Stimulated activated naive CD8-positive, alpha-beta T cell treated with anti-CD3 and anti-CD28 coated beads, Interleukin-15, amount 100 ng/mL, for 72 hours (primary cell): Measurements from ENCODE around the gene FHL1.
"Not testable (repeated sequence)": the region's sequence is repeated elsewhere in the genome, so short reads cannot be mapped to it uniquely, and the experiment has no call there.

Source experiments
- ATAC-seq: fragments of 150-1000 bp; cut with Tn5 transposase; 2 replicates; pipeline ENCODE4 v1.10.0; 2021; ENCODE audit warnings: mild to moderate bottlenecking, moderate library complexity
- DNase-seq, 2 donors: peaks; one replicate each; pipeline ENCODE4 v3.0.0; 2021 to 2022
- H3K27ac Mint-ChIP-seq, 2 donors: one replicate each; pipeline ENCODE4 v1.8.0; 2022; ENCODE audit warnings: mild to moderate bottlenecking in 2 of 2, mixed read lengths in 2 of 2, moderate library complexity in 2 of 2
- H3K27me3 Mint-ChIP-seq: one replicate; pipeline ENCODE4 v1.8.0; 2022; ENCODE audit warnings: mixed read lengths
- H3K4me1 Mint-ChIP-seq: one replicate; pipeline ENCODE4 v1.8.0; 2022; ENCODE audit warnings: mild to moderate bottlenecking, mixed read lengths
- H3K4me3 Mint-ChIP-seq, 2 donors: one replicate each; pipeline ENCODE4 v1.8.0; 2022; ENCODE audit warnings: mild to moderate bottlenecking in 2 of 2, mixed read lengths in 2 of 2, moderate library complexity in 1 of 2
- H3K9me3 Mint-ChIP-seq, 2 donors: one replicate each; pipeline ENCODE4 v1.8.0; 2022; ENCODE audit warnings: mixed read lengths in 2 of 2

Gene FHL1

DNA sequence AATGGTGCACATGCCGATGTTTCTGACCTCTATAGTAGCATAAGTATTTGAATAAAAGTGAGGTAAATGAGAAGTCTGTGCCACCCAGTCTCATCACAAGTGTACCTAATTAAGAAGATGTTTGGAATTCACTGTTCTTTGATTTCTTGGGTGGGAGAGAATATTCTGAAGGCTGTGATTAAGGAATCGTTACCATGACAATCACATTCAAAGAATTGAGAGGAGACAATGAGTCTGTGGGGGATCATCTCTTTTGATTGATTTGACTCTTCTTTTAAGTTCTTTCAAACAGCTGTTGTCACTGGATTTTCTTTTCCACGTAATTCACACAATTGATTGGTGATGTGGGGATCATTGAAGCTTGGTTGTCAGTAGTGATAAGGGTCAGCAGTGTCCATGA, 18.1 kb downstream of the FHL1 start:
- Mint-ChIP-seq H3K9me3 (no peaks in the 10 kb centered on the region), H3K27ac (no peak overlapping the region), H3K27me3 (no peaks in the 10 kb centered on the region), H3K4me3 (no peak overlapping the region), H3K4me1 (no peaks in the 10 kb centered on the region)
- DNase-seq (no peak), ATAC-seq (no peak)

DNA sequence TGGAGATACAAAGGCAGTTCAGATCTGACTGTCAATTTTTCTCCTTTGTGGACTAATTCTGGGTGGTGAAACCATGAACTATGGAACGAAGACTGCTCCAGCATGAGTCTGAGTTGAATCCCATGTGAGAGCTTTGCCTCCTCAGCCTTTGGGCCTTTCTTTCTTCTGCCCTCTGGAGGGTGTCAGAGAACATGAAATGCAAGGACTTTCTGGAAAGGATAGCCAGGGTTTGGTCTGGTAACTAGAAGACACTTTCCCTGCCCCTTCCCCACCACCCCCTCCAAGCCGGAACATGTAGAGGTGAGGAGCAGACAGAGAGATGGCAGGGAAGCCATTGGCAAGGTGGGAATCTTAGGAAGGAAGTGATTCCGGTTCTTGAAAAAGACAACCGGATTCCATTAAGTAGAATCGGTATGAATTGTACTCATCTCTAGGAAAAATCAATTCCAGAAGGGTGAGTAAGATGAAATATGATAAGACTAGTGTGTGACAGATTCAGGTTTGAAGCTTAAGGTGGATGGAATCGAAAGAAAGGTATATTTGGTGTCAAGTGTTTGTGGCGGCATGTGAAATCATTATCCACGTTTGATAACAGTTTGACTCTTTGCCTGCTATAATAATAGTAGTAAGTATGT, 19.0 kb downstream of the FHL1 start:
- peak overlapping the region in 1 of 2 donors; percentile 30 for H3K27ac Mint-ChIP-seq
- no peak for DNase-seq
- H3K27me3 Mint-ChIP-seq = no peaks in the 10 kb centered on the region
- no peak for ATAC-seq
- no peak overlapping the region for H3K4me3 Mint-ChIP-seq
- no peaks in the 10 kb centered on the region for H3K9me3 Mint-ChIP-seq
- H3K4me1 Mint-ChIP-seq = no peaks in the 10 kb centered on the region

DNA sequence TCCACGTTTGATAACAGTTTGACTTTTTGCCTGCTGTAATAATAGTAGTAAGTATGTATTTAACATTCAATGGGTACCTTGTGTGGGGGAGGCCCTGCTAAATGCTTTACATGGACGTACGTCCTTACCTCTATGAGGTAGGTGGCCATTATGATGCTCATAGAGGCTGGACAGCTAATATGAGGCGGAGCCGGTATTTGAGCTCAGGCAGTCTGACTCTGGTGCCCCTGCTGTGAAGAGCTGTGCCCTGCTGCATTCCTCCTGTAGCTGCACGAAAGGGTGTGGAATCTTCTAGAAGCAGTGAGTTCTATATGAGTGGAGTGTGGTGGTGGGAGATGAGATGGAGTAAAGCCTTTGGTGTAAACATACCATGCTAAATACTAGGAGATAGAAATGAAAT, 20.7 kb downstream of the FHL1 start:
- H3K9me3 Mint-ChIP-seq, H3K4me3 Mint-ChIP-seq, ATAC-seq, H3K27ac Mint-ChIP-seq, DNase-seq, H3K4me1 Mint-ChIP-seq, H3K27me3 Mint-ChIP-seq: not testable (repeated sequence)

DNA sequence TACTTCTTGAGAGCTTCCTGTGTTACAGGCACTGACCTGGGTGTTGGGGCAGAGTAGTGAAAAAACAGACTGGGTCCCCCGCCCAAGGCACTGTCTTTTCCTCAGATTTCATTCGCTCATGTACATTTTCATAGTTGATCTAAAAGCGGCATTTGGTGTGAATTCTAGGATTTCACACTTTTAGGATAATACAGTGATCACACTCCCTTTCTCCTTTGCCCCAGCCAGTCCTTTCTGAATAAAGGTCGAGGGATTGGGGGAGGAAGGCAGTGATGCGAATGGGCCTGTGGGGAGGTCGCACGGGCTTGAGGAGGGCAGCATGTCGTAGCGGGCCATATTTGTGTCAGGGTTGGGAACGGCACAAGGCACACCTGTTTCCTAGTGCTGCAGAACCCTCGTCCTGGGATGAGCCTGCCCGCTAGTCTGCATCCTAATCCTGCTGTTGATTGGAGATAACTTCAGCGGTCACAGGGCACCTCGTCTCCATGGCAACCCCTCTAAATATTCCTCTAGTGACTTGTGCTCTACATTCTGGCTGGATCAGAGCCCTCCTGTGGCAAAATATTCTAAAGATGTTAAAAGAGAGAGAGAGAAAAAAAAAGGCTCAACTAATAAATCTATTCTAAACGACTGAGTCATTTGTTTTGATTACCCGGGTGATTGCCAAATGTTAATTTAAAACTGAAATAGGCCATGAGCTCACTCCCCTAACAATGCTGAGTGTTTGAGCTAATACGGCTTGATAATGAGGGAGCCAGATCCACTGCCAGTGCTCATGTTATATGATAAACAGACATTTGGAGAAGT, 21.8 kb downstream of the FHL1 start:
- Mint-ChIP-seq H3K9me3 (no peaks in the 10 kb centered on the region), H3K27ac (no peak overlapping the region), H3K27me3 (no peaks in the 10 kb centered on the region), H3K4me1 (no peaks in the 10 kb centered on the region), H3K4me3 (no peak overlapping the region)
- no peak for ATAC-seq
- DNase-seq = no peak

DNA sequence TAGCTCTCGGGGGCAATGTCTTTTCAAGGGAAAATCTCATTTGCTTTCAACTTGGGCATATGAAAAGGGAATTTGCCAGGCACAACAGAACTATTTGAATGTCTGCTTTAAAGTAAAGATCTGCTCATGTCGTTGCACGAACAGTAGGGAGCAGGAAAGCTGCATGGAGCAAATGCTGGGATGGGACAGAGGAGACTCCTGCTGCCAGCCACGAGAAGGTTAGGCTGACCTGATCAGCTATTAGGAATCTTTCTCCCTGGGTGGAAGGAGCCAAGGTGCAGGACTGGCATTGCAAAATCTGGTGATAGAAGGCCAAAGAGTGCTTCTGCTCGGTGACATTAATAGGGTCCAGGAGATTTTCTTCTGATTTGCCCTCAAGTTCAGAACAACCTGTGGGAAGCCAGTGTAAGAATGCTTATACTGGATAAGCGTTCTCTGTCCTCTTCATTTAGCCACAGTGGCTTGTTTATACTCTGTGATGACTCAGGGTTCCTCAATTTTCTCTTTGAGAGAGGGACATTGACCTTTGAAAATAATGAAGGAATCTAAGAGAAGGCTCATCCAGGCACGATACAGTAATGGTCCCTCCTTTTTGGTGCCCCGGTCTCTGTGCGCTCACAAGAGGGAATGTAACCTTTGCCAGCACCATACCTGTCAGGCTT, 22.9 kb downstream of the FHL1 start:
- H3K9me3 Mint-ChIP-seq = no peaks in the 10 kb centered on the region
- no peak for ATAC-seq
- H3K4me1 Mint-ChIP-seq = no peaks in the 10 kb centered on the region
- peak overlapping the region in 1 of 2 donors; percentile 40 for H3K27ac Mint-ChIP-seq
- no peaks in the 10 kb centered on the region for H3K27me3 Mint-ChIP-seq
- DNase-seq = no peak
- H3K4me3 Mint-ChIP-seq = no peak overlapping the region

DNA sequence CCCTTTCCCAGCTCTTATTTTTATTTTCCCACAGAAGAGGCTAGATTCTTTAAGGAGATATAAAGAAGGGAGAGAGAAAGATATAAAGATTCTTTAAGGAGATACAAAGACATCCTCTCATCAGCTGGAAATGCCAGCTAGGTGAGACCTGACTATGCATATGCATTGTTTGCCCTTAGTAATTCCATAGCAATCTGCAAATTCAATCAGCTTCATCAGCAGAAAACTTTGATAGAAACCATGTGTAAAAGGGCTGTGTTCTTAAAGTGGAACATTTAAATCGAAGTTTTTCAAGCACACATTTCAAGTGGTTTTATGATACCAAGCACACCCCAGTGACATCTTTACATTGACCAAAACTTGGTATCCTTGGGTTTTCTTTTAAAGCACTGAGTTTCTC, 24.1 kb downstream of the FHL1 start:
- no peaks in the 10 kb centered on the region for H3K9me3 Mint-ChIP-seq
- H3K4me1 Mint-ChIP-seq = no peaks in the 10 kb centered on the region
- no peak overlapping the region for H3K4me3 Mint-ChIP-seq
- DNase-seq (no peak), ATAC-seq (no peak)
- H3K27me3 Mint-ChIP-seq = no peaks in the 10 kb centered on the region
- no peak overlapping the region for H3K27ac Mint-ChIP-seq

DNA sequence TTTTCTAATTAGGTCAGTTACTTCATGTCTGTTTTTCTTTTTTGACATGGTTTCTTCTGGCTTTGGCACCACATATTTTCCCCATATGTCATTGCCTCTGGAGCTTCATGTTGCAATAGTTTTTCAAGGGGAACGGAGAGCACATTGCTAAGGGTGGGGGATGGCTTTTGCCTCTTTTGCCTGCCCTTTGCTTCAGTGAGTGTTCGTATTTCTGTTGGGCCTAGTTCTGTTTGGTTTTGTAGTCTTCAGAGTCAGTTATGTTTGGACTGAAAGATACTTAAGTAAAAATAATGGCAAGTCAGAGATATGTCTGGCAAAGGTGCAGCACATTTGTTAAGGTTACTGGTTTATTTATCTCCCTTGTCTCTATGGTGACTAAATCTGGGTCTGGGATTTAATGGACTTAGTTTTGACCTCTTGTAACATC, 29.1 kb downstream of the FHL1 start:
- DNase-seq = no peak
- Mint-ChIP-seq H3K4me1 (no peaks in the 10 kb centered on the region), H3K4me3 (no peak overlapping the region)

DNA sequence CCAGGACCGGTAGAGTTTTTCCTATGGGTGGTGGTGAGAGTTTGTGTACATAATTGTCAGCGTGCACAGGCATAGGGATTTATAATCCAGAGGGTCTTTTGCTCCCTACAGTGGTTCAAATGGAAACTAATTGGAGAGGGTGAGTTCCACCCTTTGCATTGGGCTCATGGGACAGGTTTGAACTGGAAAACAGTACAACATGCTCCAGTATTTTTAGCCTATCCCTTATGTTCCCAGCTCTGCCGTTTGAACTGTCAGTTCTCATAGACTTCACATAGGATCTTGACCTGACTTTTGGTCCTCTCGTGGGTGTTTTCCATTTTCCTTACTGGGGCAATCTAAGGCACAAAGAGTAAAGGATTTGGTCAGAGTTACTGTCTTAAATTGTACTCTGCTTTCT, 31.8 kb downstream of the FHL1 start:
- Mint-ChIP-seq H3K27me3 (no peaks in the 10 kb centered on the region), H3K27ac (no peak overlapping the region), H3K4me1 (no peaks in the 10 kb centered on the region), H3K4me3 (no peak overlapping the region), H3K9me3 (no peaks in the 10 kb centered on the region)
- no peak for DNase-seq
- no peak for ATAC-seq

More for the DNA sequence above, 29.1 kb downstream of the FHL1 start:
- H3K9me3 Mint-ChIP-seq = no peaks in the 10 kb centered on the region
- no peak overlapping the region for H3K27ac Mint-ChIP-seq
- no peak for ATAC-seq
- H3K27me3 Mint-ChIP-seq = no peaks in the 10 kb centered on the region

DNA sequence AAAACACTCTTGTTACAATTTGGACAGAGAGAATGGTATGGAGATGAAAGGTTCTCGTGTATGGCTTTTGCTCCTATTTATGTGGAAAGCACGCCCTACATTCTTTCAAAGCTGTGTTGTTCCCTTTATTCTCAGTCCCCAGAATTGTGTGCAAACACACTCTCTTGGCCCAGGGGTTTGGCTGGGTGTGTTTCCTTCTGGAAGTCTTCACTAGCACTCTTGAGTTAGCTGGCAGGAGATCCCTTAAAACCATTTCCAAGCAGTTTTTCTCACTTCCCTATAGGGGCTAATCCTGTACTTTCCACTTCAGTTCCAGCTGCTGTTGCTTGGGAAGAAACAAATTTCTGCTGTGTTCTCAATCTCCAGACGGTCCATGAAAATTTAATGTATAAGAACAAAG, 35.1 kb downstream of the FHL1 start:
- no peak overlapping the region for H3K4me3 Mint-ChIP-seq

DNA sequence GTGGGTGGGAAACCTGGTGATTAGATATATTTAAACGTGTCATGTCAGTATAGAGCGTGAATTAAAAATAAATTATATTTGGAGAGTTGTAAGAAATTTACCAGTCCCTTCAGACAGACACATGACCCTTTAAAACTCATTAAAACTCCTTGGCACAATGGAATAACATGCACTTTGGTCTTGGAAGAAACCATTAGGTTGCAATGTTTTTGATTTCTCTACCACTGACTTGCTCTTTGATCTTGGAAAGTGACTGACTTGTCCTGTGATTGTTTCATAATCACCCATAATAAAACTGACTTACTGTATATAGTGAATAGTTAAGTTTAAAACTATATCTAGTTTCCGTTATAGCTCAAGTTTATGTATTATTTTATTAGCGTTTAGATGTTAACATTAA, 35.8 kb downstream of the FHL1 start:
- Mint-ChIP-seq H3K27me3 (no peaks in the 10 kb centered on the region), H3K9me3 (no peaks in the 10 kb centered on the region)
- DNase-seq = no peak

More for the DNA sequence above, 35.1 kb downstream of the FHL1 start:
- Mint-ChIP-seq H3K27ac (no peak overlapping the region), H3K9me3 (no peaks in the 10 kb centered on the region), H3K27me3 (no peaks in the 10 kb centered on the region), H3K4me1 (no peaks in the 10 kb centered on the region)
- no peak for ATAC-seq
- DNase-seq = no peak

DNA sequence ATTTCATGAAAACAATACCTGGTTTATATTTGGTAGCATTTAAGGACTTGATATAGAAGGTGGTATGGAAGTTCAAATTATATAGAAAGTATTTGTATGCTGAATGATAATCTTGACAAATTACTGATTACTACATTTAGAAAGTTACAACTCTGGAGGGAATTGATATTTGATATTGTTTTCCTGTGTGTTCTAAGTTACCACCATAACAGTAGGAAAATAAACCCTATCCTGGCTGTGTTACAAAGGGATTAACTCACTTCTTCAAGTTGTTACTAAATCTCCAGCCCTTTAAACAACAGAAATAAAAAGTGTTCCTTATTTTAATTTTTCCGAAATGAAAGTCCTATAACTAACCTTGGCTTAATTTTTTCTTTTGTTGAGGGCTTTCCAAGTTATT, 36.6 kb downstream of the FHL1 start:
- no peak for ATAC-seq
- Mint-ChIP-seq H3K27ac (no peak overlapping the region), H3K4me3 (no peak overlapping the region), H3K9me3 (no peaks in the 10 kb centered on the region), H3K4me1 (no peaks in the 10 kb centered on the region), H3K27me3 (no peaks in the 10 kb centered on the region)
- no peak for DNase-seq

More for the DNA sequence above, 35.8 kb downstream of the FHL1 start:
- Mint-ChIP-seq H3K27ac (no peak overlapping the region), H3K4me1 (no peaks in the 10 kb centered on the region), H3K4me3 (no peak overlapping the region)
- ATAC-seq = no peak

DNA sequence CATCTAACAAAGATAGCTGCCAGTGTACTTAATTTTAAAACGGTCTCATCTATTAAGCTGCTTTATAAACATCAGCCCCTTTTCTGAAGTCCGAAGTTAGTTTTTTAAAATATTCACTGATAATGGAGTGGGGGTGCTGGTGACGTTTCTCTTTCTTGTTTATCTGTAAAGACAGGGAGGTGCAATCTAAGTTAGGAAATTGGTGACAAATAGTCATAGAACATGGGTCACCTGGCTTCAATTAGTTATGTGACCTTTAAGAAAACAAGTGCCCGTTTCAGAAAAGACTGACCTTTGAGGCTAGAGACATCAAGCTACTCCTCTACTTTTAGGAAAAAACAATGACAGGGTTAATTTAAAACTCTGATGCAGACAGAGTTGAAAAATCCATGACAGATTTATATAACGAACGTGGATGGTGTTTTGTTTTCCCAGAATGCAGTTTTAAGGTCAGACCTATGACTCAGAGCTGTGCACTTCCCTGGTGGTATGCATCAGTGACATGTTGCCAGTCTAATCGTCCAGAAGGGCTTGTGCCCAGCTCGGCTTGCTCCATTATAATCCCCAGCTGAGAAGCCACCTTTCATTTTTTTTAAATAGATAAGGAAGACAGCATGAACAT, 38.2 kb downstream of the FHL1 start:
- Mint-ChIP-seq H3K9me3 (no peaks in the 10 kb centered on the region), H3K27me3 (no peaks in the 10 kb centered on the region), H3K4me1 (no peaks in the 10 kb centered on the region), H3K27ac (no peak overlapping the region), H3K4me3 (no peak overlapping the region)
- no peak for DNase-seq
- ATAC-seq = no peak

DNA sequence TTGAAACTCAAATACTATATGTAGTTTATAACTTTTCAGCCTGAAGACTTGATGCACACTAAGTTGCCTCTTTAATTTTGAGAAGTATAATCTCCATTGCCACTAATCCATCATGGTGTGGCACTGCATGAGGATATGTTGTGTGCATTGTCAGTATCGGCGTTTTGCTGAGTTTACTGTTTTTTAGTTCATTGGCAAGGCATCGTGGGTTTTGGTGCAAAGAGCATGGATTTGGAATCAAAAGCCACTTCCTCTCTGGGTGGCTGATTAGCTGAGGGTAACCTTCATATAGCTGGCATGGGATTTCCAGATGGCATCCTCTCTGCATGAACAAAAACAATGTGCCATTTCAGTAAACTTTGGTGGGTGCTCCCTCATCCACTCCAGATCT, 38.7 kb downstream of the FHL1 start:
- Mint-ChIP-seq H3K27ac (no peak overlapping the region), H3K9me3 (no peaks in the 10 kb centered on the region), H3K27me3 (no peaks in the 10 kb centered on the region), H3K4me1 (peaks cover under 1% of the 10 kb centered on the region), H3K4me3 (no peak overlapping the region)
- ATAC-seq (no peak), DNase-seq (no peak)

DNA sequence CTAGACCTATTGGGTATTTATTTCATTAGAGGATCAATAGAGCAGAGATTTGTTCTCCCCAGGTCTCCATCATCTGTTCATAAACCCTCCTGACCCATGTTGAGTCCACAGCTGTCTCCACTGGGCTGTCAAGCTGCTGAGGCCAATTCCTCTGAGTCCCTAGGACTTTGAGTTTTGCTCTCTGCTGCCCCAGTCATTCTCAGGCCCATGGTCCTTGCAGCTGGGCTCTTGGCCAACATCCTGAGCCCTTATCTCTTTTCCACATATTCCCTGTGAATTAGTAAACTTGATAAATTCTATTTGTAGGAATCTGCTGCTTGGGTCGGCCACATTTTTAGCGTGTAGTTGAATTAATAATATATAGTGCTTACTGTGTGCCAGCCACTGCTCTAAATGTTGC, 41.9 kb downstream of the FHL1 start:
- Mint-ChIP-seq H3K27ac (no peak overlapping the region), H3K27me3 (no peaks in the 10 kb centered on the region), H3K9me3 (no peaks in the 10 kb centered on the region), H3K4me1 (peaks cover 32% of the 10 kb centered on the region), H3K4me3 (no peak overlapping the region)
- ATAC-seq (no peak), DNase-seq (no peak)

DNA sequence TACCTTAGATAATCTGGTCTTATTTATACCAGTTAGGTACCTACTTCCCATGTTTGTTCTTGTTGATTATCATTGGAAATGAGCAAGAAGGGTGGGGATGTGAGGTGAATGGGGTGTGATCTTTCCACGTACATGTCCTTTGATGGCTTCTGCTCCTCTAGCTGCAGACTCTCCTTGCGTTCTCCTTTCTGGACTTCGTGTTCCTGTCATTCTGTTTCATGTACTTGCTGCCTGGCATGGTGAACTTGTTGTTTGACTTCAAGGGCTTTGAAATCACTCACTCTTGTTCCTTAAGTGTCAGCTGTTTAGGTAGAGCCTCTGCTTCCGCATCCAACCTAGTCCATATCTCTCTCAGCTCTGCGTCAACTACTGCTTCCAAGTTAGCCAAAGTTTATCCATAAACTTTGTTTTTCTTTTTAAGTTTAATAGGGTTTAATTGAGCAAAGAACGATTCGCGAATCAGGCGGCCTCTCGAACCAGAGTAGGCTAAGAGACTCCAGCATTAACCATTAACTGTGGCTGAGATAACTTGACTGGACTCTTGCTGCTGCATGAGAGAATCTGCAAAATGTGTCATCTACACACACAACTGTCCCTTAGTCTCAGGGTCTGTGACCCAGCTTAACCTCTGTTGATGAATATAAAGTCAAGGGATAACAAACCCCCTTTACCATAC, 42.8 kb downstream of the FHL1 start:
- H3K27me3 Mint-ChIP-seq = no peaks in the 10 kb centered on the region
- H3K4me3 Mint-ChIP-seq = no peak overlapping the region
- DNase-seq = no peak
- peak overlapping the region in 1 of 2 donors; percentile 59 for H3K27ac Mint-ChIP-seq
- no peaks in the 10 kb centered on the region for H3K9me3 Mint-ChIP-seq
- H3K4me1 Mint-ChIP-seq = peaks cover 33% of the 10 kb centered on the region
- no peak for ATAC-seq
